HG02642 (cell line): ENCODE data around the gene NUDT4.
"Not testable (repeated sequence)": the region's sequence is repeated elsewhere in the genome, so short reads cannot be mapped to it uniquely, and the experiment has no call there.

Experiments used
- ATAC-seq: cut with Tn5 transposase; IDR thresholded peaks from one replicate; pipeline ENCODE4 v1.9.1; 2021; ENCODE audit warnings: mild to moderate bottlenecking; ENCODE audit not compliant: unreplicated experiment, poor library complexity

Gene NUDT4

DNA sequence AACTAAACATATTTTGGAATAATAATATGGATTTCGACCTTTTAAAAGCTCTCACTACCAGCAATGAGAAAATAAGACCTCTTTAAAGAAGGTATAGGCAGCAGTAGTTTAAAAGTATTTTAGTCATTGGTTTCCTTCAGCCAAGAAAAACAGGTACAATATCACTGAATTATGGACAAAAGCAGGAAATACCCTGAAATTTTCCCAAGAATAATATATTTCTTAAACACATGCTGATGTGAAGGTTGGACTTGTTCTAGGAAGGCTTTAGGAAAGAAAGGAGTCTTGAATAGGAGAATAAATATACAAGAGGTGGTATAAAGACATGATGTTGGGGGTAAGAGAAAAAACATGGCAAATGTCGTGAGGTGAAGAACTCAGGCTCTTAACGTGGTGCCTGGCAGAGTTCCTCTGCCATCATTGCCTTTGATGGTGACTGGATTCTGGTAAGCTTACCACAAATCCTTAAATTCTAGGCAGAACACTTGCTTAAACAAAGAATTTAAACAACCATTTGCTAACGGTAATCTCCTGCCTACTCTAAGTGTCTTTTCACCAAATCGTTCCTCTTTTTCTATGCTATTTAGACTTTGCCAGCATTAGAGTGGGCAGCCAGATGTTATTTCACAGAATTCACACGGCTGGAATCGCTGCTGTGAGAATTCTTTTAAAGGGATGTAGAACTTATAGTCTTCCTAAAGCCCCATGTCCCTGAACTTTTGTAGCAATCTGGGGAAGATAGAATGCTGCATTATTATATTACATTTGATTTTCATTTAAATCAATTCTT is 11.9 kb upstream of the NUDT4 start:
- no peak for ATAC-seq

DNA sequence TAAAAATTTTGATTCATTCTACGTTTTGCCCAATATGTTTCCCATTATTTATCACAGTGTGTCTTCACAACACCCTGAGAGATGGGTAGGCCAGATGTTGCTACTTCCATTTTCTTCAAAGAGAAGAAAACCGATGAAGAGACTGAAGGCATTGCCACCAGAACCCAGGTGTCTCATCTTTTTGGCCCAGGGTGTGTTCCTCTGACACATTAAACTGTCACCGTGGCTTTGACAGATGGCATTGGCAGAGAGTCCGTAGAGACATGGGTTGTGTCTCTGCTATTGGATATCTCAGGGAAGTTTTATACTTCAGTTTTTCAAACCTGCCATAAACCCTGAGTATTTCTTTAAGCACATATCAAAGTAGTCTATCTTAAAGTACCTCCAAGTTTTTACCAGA is 11.3 kb upstream of the NUDT4 start:
- no peak for ATAC-seq

DNA sequence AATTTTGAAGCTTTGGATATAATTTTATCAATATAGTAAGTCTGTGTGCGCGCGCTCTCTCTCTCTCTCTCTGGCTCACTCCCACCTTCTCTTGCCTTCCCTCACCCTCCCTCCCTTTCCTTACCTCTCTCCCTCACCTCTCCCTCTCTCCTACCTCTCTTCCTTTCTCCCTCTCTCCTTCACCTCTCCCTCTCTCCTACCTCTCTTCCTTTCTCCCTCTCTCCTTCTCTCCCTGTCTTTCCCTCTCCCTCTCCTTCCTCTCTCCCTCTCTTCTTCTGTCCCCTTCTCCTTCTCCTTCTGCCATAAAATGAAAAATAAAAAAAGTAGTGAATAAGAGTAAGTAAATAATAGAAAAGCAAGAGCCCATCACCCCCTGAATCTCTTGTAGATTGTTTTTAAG is 9.0 kb upstream of the NUDT4 start:
- ATAC-seq: no peak

DNA sequence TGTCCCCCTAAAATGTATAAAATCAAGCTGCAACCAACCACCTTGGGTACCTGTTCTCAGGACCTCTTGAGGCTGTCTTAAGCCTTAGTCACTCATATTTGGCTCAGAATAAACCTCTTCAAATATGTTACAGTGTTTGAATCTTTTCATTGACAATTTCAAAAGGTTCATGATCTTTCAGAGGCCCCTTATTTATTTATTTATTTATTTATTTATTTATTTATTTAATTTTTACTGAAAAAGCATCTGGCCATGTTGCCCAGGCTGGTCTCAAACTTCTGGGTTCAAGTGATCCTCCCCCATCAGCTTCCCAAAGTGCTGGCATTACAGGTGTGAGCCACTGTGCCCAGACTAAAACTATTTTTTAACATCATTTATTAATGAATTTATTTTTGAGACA is 8.2 kb upstream of the NUDT4 start:
- ATAC-seq: no peak

DNA sequence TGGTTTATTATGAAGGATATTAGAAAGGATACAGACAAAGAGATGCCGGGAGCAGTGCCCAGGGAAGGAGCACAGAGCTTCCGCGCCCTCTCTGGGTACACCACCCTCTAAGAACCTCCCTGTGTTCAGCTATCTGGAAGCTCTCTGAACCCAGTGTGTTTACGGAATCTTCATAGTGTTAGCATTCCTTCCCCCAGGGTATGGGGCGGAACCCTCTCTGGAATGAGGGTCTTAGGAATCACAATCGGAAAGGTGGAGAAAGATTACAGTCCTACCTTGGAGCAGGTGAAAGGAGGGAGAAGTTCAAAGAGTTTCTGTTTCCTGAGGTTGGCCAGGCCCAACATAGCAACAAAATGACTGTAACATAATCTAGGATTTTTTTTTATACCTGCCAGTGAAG is 6.8 kb upstream of the NUDT4 start:
- ATAC-seq: no peak

DNA sequence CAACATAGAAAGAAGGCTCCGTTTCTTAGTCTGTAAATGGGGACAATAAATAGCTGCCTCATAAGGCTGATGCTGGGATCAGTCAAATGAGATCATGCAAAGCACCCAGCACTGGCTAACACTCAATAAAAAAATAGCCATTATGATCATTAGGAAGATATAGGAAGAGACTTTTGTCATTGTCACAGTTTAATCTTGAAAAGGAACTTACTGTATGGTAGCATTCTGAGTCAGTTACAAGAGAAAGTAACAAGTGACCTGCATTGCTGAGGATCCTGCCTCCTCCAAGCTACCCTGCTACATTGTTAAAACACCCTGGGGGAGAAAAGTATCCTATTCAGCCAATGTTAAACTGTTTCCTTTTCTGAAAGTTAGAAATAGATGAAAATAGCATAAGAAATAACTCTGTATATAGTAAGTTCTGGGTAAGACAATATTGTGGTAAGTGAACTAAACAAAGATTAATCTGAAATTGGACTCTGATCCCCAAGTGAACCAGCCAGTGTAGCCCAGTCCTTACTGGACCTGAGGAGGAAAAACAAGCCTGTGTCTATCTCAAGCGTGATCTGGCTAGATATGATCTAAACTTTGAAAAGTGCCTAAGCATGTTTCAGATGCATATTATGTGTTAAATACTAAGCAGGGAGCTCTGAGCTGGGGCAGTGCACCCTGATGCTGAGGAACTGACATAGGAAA is 3.6 kb upstream of the NUDT4 start:
- no peak for ATAC-seq

DNA sequence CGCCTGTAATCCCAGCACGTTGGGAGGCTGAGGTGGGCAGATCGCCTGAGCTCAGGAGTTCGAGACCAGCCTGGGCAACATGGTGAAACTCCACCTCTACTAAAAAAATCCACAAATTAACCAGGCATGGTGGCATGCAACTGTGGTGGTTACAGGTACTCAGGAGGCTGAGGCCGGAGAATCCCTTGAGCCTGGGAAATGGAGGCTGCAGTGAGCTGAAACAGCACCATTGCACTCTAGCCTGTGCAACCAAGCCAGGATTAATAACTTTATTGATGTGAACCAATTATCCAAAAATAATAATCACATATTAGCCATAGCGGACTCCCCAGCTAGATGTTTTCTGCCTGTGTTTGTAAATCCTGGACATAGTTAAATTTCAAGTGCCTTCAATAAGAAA is 1.8 kb upstream of the NUDT4 start:
- ATAC-seq: no peak

DNA sequence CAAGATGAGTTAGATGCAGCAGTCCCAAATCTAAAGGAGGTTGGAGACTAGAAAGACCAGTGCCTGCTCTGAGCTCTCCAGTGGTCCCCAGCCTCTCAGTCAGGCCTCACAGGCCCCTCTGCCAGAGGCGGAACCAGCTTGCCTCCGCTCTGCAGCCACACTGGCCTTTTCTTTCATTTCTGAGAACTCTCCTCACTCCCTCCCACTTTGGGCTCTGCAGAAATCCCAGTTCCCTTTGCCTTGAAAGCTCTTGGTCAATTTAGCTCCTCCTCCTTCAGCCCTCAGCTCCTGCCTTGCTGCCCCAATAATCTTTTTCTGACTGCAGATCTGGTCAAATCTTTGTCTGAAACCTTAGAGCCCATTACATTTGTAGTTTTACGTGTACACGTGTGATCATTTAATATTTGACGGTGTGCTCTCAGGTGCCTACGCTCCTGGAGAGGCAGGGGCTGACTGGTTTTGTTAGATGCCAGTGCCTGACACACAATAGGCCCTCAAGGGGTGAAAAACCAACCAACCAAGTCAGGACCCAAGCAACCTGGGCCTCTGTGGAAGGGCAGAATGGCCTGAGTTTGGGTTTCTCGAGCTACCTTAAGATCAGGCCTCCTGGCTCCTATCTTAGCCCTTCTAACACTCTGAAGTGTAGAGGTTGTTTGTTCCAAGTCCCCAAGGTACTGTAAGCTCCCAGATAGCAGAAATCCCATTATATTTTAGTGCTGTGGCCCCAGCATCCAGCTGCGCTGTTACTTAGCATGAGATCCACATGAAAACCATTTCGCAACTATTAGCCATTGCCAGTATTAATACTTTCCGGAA is 1.1 kb upstream of the NUDT4 start:
- ATAC-seq: no peak

DNA sequence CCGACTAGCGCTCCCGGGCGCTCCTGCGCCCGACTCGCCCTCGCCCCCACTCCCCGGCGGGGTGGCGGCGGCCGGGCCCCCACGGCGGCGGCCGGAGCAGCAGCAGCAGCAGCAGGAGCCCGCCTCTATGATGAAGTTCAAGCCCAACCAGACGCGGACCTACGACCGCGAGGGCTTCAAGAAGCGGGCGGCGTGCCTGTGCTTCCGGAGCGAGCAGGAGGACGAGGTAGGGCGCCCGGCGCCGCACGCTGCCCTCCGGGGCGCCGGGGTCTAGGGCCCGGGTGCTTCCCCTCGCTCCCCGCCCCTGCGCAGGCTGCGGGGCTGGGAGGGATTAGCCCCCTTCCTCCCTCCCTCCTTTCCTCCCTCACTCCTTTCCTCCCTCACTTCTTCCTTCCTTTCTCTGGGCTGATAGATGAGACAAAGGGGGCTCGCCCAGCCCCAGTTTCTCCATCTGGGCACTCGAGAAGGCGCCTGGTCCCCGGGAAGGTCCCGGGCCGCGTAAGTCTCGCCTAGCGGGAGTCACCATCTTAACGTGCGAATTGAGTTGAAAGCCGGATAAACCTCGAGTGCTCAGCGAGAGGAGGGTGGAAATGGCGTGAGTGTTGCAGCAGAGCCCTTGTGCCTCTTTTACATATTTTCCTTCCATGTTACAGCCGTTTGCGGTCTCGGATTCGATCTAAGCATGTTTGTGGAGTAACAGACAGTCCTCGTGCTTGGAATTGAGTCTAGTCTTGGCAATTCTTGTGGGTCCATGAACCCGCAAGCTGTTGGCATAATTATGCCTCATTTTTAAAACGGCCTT is 672 bp downstream of the NUDT4 start:
- ATAC-seq: peak; percentile 41

DNA sequence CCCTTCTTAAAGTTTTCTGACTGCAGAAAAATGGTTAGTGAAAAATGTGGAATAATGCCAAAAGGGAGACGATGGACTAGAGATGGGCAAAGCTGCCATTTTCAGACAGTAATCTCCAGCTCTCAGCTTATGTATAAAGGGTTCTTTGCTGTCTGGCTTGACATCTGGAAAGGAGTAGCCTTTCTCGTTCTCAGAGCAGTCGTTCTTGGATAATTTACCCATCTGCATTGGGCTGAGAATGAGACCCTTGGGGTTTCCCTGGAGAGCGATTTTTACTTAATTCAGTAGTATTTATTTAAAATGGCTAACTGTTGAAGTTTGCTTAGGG is 1.2 kb downstream of the NUDT4 start:
- no peak for ATAC-seq

DNA sequence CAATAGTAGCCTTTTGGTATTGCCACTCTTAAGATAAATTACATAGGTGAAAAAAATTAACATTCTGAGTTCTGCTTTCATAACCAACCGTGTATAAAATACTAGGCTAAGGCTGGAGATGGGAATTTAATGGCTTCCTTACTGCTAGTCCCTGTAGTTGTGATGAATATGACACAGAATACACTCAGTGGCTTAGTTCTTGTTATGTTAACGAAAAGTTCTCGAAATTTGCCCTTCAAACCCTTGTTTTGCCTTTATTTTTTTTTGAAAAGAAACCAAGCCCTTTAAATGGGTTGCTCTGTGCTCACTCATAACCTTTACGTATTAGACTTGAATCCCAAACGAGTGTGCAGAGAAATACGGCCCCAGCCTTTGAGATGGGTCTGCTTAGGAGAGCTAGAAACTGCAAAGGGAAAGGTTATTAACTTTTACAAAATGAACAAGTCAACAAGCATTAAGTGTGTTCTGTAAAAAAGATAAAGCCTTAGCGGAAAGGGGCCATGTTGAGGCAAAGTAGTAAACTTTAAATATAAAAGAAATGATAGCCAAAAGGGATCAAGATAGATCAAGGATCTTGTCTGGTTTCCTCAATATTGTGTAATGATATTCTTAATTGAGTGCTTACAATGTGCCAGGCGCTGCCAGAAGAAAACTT is 1.7 kb downstream of the NUDT4 start:
- ATAC-seq: no peak

DNA sequence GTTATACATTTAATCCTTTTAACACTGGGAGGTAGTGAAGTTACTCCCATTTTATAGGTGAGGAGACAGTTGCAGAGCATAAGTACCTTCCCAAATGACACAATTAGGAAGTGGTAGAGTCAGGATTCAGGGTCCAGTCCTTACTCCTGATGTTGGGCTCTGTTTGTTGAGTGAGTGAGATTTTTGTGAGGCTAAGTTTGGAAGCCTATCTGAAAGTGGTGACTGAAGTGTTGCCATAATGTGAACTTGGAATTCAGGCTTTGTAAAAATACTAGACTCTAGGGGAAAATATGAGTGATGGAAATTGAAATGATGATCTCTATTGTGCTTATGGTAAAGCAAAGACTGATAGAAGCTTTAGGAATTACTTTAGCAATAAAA is 2.2 kb downstream of the NUDT4 start:
- ATAC-seq: no peak

DNA sequence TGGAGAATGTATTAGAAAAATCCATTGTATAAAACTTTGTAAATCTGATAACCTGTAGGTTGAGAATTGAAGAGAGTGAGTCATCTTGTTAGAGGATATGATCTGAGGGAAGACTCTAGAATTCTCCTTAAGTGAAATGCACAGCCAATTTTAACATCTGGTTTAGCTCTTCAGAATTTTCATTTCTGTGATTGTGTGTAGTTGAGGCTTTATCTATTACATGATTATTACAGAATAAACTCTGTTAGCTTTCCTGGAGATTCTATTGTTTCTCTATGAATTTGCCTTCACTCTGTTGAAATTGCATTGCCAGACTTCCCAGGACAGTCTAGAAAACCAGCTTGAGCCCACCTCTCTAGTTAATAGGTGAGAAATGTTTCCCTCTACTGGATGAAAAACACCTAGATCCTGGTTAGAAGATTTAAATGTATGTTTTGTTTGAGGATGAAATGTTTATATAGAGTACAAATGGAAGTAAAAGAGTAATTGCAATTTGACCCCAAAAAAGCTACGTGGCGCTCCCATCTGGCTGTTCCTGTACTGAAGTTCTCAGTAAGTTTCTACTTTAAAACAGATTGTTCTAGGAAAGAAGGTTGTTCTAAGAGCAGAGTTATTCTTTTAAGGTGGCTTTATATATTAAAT is 2.9 kb downstream of the NUDT4 start:
- ATAC-seq: no peak

DNA sequence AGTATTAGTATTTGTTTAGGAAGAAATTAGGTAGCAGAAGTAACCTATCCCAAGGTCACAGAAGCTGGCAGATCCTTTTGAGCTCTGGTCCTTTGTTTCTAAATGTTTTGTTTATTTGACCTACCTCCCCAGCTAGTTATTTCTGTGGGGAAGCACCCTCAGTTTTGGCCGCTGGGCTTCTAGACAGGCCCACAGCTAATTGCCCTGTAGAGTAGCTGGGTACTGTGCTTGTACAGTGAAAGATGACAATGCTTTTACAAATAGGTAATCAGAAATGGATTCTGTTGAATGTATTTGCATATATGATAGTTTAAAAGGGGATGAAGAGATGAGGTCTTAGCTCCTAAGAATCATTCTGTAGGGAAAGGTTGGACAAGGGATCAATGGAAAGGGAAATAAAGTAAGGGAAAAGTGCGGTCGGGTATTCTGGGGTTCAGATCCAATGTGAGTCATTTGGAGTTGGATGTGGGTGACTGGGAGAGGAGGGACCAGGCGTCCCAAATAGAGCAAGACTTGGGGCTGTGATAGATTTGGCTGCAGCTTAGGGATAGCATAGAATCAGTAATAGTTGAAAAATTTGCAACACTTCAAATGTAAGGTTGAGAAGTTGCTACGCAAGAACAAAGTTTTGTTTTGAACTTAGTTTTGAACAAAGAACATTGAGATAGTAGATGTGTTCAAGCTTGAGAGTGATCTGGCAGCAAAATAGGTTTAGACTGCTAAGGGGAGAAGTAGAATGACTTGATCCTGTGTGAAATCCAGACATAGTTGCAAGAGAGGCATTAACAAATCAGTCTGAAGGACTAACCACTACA is 3.6 kb downstream of the NUDT4 start:
- no peak for ATAC-seq

DNA sequence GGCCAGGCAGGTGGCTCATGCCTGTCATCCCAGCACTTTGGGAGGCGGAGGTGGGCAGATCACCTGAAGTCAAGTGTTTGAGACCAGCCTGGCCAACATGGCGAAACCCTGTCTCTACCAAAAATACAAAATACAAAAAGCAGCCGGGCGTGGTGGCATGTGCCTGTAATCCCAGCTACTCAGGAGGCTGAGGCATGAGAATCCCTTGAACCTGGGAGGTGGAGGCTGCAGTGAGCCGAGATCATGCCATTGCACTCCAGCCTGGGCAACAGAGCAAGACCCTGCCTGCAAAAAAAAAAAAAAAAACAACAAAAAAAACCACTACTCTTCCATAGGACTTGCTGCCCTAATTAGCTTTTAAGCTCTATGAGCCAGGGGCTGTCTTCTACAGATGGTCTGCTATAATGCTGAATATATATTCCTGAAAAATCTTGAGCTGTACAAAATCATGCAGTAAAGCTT is 4.3 kb downstream of the NUDT4 start:
- ATAC-seq: not testable (repeated sequence)

DNA sequence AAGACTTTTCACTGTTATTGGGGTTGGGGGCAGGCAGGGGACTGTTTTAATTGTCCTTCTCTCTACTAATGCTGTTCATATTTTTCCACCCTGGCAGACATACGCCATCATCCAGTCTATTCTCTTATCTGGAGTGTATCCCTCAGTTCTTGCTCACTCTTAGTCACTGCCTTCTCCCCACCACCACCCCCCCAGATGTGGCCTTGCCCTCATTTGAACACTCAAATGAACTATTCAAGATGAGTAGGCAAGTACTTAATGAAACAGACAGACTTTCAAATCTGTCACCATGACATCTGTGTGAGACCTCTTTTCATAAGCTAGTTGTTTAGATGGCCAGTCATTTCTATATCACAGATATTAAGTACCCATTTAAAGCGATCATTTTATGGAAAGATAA is 10.1 kb downstream of the NUDT4 start:
- ATAC-seq: peak; percentile 47

DNA sequence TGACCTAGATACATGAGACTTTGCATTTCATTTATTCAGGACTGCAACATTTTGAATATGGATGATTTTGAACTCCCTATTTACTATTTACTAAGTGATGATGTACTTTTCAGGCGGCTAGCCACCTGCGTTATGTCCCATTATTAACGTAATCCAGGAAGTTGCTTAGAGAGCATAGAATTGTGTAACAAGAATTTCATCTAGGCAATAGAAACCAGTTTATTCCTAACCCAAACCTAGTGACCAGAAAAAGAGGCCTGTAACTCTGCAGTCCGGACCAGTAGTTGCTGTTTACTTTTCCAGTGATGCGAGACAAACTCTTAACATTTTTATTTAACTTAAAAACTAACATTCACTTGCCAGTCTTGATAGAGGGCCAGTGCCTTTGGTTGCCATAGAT is 12.3 kb downstream of the NUDT4 start:
- no peak for ATAC-seq

DNA sequence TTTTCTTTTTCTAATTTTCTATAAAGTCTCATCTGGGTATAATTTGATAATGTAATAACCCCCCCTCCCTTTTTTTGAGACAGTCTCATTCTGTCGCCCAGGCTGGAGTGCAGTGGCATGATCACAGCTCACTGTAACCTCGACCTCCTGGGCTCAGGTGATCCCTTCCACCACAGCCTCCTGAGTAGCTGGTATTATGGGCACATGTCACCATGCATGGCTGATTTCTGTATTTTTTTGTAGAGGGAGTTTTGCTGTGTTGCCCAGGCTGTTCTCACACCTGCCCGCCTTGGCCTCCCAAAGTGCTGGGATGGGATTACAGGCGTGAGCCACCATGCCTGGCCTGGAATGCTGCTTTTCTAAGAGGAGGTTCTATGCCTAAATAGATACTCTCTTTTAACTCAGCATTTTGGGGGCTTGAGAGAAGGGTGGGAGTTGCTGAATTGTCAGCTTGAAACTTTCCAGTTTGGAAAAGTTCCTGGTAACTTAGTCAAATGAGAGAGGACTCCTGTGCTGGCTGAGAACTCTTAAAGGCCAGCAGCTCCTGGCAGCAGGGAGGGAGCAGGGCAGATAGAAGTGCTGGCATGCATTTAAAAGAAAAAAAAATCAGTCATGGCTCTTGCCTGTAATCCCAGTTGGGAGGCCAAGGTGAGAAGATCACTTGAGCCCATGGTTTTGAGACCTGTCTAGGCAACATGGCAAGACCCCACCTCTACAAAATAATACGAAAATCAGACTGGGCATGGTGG is 13.0 kb downstream of the NUDT4 start:
- no peak for ATAC-seq
